ENCODE data around the gene IGFBP6. TPM values are rescaled to one million over a fixed set of nuclear protein-coding genes. Genes with fewer than 3 reads are reported as not detected.

Gene IGFBP6
- total and polyA plus RNA-seq, 9 of the 15 experiments (the other 6 are each of a cell fraction or from before 2014, with no cell fraction given), result 0.15 to 1.4 (median 0.54) TPM

- peak; percentile 49; the same call in 1 of the 2 replicates for TF ChIP-seq EP300 (IDR thresholded peaks at IDR 0.05; ENCODE audit: low read length)
- TF ChIP-seq CBFA2T2 (conservative IDR thresholded peaks at IDR 0.05), result no peak
- peak; percentile 99 for TF ChIP-seq VEZF1 (CRISPR knock-in tag; IDR thresholded peaks at IDR 0.05)
- TF ChIP-seq BRF2 (IDR thresholded peaks at IDR 0.05; ENCODE audit: borderline replicate concordance, insufficient read depth, insufficient read length), result no peak
- TF ChIP-seq FOS (IDR thresholded peaks at IDR 0.05; ENCODE audit: extremely low read depth, insufficient read length), result peak; percentile 37
- no peak for TF ChIP-seq TSC22D4 (tag; IDR thresholded peaks at IDR 0.05)
- peak; percentile 91 for TF ChIP-seq JUND (IDR thresholded peaks at IDR 0.05; ENCODE audit: borderline replicate concordance, low read depth, low read length)
- TF ChIP-seq JUND (tag; IDR thresholded peaks at IDR 0.05; ENCODE audit: borderline replicate concordance, low read depth, low read length), result peak; percentile 90; the same call in 2 of the 3 replicates
- TF ChIP-seq TSHZ1 (CRISPR knock-in tag; IDR thresholded peaks at IDR 0.05), result no peak
- TF ChIP-seq ZBTB9 (CRISPR knock-in tag; IDR thresholded peaks at IDR 0.05), result no peak
- no peak for TF ChIP-seq SFPQ (IDR thresholded peaks at IDR 0.05; ENCODE audit: low read depth, low read length)
- no peak for TF ChIP-seq CHD2 (IDR thresholded peaks at IDR 0.05; ENCODE audit: low read depth, low read length)
- TF ChIP-seq NKRF (IDR thresholded peaks at IDR 0.05; ENCODE audit: borderline replicate concordance), result no peak
- TF ChIP-seq ZKSCAN3 (CRISPR knock-in tag; IDR thresholded peaks at IDR 0.05), result no peak
Observed at GRCh38 chr12:53099071-53099882, 1.8 kb downstream of the IGFBP6 start (continued).
